ENCODE data around the gene INAFM1.

Gene INAFM1

GRCh38 chr19:47316513-47316912, 41.8 kb downstream of the INAFM1 start:
- no peak for DNase-seq (ENCODE audit: low read depth in 1 of 2, low spot score in 1 of 2)
- no peaks in the 10 kb centered on the region for H3K27me3 ChIP-seq (ENCODE audit: insufficient read depth, poor library complexity, severe bottlenecking)
- no peak for TF ChIP-seq GABPA (IDR thresholded peaks at IDR 0.05; ENCODE audit: low read depth)
- H3K27ac ChIP-seq (replicated peaks): no peak overlapping the region
- no peak overlapping the region for H3K4me3 ChIP-seq (replicated peaks; ENCODE audit: insufficient read depth, low read length)

GRCh38 chr19:47319923-47320871, 45.5 kb downstream of the INAFM1 start:
- TF ChIP-seq POLR2AphosphoS5 (IDR thresholded peaks at IDR 0.05; ENCODE audit: low read depth) (no peak), REST (IDR thresholded peaks at IDR 0.05; ENCODE audit: insufficient replicate concordance, low read depth) (no peak), SPI1 (IDR thresholded peaks at IDR 0.05; ENCODE audit: borderline replicate concordance, low read depth) (no peak), CTCF (IDR thresholded peaks at IDR 0.05; ENCODE audit: insufficient read depth, low read length) (no peak), GABPA (IDR thresholded peaks at IDR 0.05; ENCODE audit: low read depth) (no peak)
- no peak overlapping the region for H3K27ac ChIP-seq (replicated peaks)
- no peaks in the 10 kb centered on the region for H3K27me3 ChIP-seq (ENCODE audit: insufficient read depth, poor library complexity, severe bottlenecking)
- DNase-seq (ENCODE audit: low read depth in 1 of 2, low spot score in 1 of 2): no peak
- no peak overlapping the region for H3K4me3 ChIP-seq (replicated peaks; ENCODE audit: insufficient read depth, low read length)

GRCh38 chr19:47321630-47322029, 46.9 kb downstream of the INAFM1 start:
- TF ChIP-seq SPI1 (IDR thresholded peaks at IDR 0.05; ENCODE audit: borderline replicate concordance, low read depth) (no peak), REST (IDR thresholded peaks at IDR 0.05; ENCODE audit: insufficient replicate concordance, low read depth) (no peak), CTCF (IDR thresholded peaks at IDR 0.05; ENCODE audit: insufficient read depth, low read length) (no peak), GABPA (IDR thresholded peaks at IDR 0.05; ENCODE audit: low read depth) (no peak), POLR2AphosphoS5 (IDR thresholded peaks at IDR 0.05; ENCODE audit: low read depth) (no peak)
- no peak overlapping the region; the same call in 1 of the 2 replicates for H3K27ac ChIP-seq (replicated peaks)
- no peak for DNase-seq (ENCODE audit: low read depth in 1 of 2, low spot score in 1 of 2)

GRCh38 chr19:47322058-47322457, 47.4 kb downstream of the INAFM1 start:
- H3K4me3 ChIP-seq (replicated peaks; ENCODE audit: insufficient read depth, low read length): no peak overlapping the region
- H3K27me3 ChIP-seq (ENCODE audit: insufficient read depth, poor library complexity, severe bottlenecking): no peaks in the 10 kb centered on the region
- TF ChIP-seq CTCF (IDR thresholded peaks at IDR 0.05; ENCODE audit: insufficient read depth, low read length) (no peak), SPI1 (IDR thresholded peaks at IDR 0.05; ENCODE audit: borderline replicate concordance, low read depth) (peak; percentile 63; the same call in 1 of the 2 replicates)
- peak in 1 of 2 experiments; percentile 54 for DNase-seq (ENCODE audit: low read depth in 1 of 2, low spot score in 1 of 2)
- peak overlapping the region; percentile 0; the same call in 1 of the 2 replicates for H3K27ac ChIP-seq (replicated peaks)

More at GRCh38 chr19:47321630-47322029, 46.9 kb downstream of the INAFM1 start:
- Histone ChIP-seq H3K27me3 (ENCODE audit: insufficient read depth, poor library complexity, severe bottlenecking) (no peaks in the 10 kb centered on the region), H3K4me3 (replicated peaks; ENCODE audit: insufficient read depth, low read length) (no peak overlapping the region)

Measured in HL-60 (cell line).